HG03060 (cell line): ENCODE results near the gene CAPRIN2.

Experiments used
- ATAC-seq: cut with Tn5 transposase; IDR thresholded peaks from one replicate; pipeline ENCODE4 v1.9.1; 2021; ENCODE audit warnings: low read depth, moderate number of reproducible peaks; ENCODE audit not compliant: unreplicated experiment

The CAPRIN2 gene

DNA sequence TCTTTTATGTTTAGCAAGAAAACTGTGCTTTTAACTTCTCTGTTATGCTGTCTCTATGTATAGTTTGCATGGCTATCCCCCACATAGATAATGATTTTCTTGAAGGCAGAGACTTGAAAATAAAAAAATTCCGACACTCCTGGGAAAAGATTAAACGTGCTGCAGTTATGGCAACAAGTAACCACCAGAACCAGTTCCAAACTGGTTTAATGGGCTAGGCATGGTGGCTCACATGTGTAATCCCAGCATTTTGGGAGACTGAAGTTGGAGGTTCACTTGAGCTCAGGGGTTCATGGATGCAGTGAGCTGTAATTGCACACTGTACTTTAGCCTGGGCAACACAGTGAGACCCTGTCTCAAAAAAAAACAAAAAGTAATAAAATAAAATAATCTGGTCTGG, 15.1 kb upstream of the CAPRIN2 start:
- no peak for ATAC-seq

GRCh38 chr12:30764251-30764650, 9.5 kb upstream of the CAPRIN2 start:
- no peak for ATAC-seq

DNA sequence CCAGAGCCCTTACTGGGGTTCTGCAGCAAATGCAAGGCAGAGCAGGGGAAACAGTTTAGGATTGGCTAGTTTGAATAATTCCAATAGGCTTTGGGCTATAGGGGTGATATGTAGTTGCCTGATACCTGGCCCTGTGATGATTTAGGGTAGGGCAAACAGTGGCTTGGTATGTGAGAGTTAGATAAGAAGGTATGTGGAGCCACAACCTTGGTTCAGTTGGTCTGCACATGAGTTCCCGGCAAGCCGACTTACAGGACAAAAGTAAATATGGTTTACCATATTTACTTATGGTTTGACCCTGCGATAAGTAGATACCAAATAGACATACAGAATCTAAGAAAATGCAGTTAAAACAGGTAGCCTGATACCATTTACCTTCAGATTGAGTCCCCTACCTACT, 8.3 kb upstream of the CAPRIN2 start:
- ATAC-seq: no peak

DNA sequence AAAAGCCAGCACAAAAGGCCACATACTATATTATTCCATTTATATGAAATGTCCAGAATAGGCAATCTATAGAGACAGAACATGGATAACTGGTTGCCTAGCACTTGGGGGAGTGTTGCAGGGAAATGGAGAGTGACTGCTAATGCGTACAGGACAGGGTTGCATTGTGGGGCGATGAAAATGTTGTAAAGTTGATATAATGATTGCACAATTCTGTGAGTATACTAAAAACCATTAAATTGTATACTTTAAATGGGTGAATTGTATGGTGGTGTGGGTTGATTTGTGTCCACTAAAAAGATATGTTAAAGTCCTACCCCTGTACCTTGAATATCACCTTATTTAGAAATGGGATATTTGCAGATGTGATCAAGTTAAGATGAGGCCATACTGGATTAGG, 7.0 kb upstream of the CAPRIN2 start:
- ATAC-seq: no peak

DNA sequence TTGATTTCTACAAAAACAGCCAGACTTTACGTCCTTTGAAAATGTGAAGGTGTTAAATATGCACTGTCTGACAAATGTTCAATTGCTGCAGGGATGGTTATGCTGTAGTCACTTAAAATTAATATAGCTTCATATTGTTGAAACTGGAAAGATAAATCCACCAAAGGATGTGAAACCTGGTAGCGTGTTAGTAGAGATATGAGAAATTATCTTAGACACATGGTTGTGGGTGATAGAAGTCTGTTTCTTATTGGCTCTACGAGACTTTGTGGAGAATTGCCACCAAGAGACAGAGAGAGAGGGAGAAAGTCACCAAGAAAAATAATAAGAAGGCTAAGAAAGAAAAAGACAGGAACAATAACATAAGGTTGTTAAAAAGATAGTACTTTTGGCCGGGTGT, 2.6 kb upstream of the CAPRIN2 start:
- no peak for ATAC-seq

- no peak for ATAC-seq
Observed at GRCh38 chr12:30756074-30756473, 1.3 kb upstream of the CAPRIN2 start.

DNA sequence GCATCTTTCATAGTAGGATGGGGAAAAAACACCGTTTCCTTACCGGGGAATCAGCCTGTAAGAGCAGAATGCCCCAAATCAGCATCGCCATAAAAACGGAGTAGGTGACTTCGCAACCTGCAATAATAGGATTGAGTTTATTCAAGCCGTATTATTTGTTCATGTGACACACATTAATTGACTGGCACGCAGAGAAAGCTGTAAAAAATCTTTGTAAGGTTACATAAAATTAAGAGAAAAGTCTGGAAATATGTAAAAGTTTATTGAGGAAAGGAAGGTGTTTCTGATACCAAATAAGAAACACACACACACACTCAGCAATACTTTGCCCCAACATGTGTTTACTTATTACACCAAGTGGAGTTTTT, 628 bp upstream of the CAPRIN2 start:
- no peak for ATAC-seq

GRCh38 chr12:30754383-30754749, 385 bp downstream of the CAPRIN2 start:
- no peak for ATAC-seq

GRCh38 chr12:30753751-30754382, 884 bp downstream of the CAPRIN2 start:
- ATAC-seq: no peak

- no peak for ATAC-seq
Observed at GRCh38 chr12:30753233-30753632, 1.5 kb downstream of the CAPRIN2 start.

DNA sequence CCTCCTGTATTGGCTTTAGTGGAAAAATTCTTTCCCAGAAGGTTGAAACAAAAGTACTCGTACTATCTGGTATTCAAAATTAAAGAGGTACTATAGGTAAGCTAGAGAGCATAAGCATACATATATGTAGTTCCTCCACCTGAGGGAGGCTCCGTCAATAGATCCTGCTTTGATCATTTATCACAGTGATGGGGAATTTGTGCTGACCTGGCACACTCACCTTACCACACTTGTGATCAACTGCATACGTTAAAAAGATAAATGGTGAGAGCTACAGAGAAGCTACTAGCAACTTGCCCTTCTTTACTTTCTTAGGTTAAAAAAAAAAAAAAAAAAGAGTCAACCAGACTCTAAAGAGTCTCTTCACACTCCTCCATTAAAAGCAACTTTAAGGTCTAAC, 2.5 kb downstream of the CAPRIN2 start:
- no peak for ATAC-seq

- no peak for ATAC-seq
Observed at GRCh38 chr12:30748147-30748546, 6.6 kb downstream of the CAPRIN2 start.

- no peak for ATAC-seq
Observed at GRCh38 chr12:30746190-30746589, 8.6 kb downstream of the CAPRIN2 start.

- ATAC-seq: no peak
Observed at GRCh38 chr12:30744321-30744720, 10.4 kb downstream of the CAPRIN2 start.

- ATAC-seq: no peak
Observed at GRCh38 chr12:30740274-30740673, 14.5 kb downstream of the CAPRIN2 start.

DNA sequence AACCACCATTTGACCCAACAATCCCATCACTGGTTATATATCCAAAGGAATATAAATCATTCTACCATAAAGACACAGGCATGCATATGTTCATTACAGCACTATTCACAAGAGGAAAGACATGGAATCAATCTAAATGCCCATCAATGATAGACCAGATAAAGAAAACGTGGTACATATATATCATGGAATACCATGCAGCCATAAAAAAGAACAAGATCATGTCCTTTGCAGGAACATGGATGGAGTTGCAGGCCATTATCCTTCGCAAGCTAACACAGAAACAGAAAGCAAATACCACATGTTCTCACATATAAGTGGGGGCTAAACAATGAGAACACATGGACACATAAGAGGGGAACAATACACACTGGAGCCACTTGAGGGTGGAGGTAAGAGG, 15.7 kb downstream of the CAPRIN2 start:
- no peak for ATAC-seq

DNA sequence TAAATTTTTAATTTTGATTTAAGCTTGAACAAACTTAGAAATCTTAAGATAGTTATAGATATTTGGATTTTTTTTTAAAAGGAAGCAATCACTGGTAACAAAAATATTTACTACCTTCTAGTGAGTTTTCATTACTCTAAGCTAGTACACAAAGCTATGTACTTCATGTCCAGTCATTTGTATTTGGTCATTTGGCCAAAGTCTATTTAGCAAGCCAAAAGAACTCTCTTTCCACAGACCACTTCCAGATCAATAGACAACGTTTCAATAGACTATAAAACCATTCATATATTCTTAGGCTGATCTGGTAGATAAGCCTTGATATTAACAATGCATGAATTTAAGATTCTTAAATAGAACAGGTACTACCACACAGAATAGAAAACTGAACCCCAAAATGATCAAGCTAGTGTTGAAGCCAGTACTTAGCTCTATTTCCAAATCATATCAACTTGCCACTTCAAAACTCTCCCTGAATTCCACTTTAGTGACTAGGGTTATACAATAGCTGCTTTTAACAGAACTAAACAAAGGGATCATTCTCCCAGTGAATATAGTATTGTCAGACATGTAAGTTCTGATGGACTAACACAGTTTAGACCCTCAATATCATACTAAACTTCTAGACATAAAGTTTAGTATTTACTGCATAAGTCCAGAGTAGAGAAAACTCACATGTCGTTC, 21.7 kb downstream of the CAPRIN2 start:
- no peak for ATAC-seq

GRCh38 chr12:30730011-30730410, 24.7 kb downstream of the CAPRIN2 start:
- no peak for ATAC-seq

GRCh38 chr12:30729547-30729946, 25.2 kb downstream of the CAPRIN2 start:
- no peak for ATAC-seq

GRCh38 chr12:30726647-30727046, 28.1 kb downstream of the CAPRIN2 start:
- ATAC-seq: no peak

DNA sequence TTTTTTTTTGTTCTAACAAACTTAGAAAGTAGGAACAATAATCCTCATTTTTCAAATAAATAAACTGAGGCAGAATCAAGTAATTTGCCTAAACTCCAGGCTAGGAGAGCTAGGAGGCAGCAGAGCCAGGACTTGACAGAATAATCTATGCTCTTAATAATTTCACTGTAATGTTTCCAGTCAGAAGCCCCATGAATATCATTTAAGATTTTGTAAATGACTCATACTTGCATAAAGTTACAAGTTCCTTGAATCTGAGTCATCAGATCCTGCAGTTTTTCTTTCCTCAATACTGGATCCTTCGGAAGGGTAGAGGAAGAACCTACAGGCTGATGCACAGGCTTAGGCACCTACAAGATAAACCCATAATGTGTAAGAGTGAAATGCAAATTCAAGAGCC, 29.0 kb downstream of the CAPRIN2 start:
- ATAC-seq: no peak

GRCh38 chr12:30719060-30719459, 35.7 kb downstream of the CAPRIN2 start:
- ATAC-seq: no peak
